GM23338 (cell line): ENCODE results near the gene USP30.

Experiments
- CREB1 ChIP-seq: fragments of 250-450 bp; sonication (Bioruptor Pico); IDR thresholded peaks from 2 replicates; pipeline ENCODE4 v1.5.0; 2020; ENCODE audit warnings: low read depth, mild to moderate bottlenecking, moderate library complexity
- EZH2 ChIP-seq: fragments of 200-600 bp; sonication (generic); IDR thresholded peaks from one replicate; pipeline ENCODE4 v1.8.0; 2017; ENCODE audit warnings: antibody characterized with exemption, mild to moderate bottlenecking, low read depth; ENCODE audit not compliant: unreplicated experiment
- REST ChIP-seq: IDR thresholded peaks from one replicate; pipeline ENCODE4 v1.6.1; 2018; ENCODE audit warnings: antibody characterized with exemption; ENCODE audit not compliant: unreplicated experiment

GRCh38 chr12:109016016-109016415, 36.4 kb upstream of the USP30 start:
- TF ChIP-seq CREB1 (CRISPR knock-in tag) (no peak), EZH2 (no peak), REST (no peak)
